ENCODE results near the gene ZNF436. TPM values are rescaled to one million over a fixed set of nuclear protein-coding genes. Genes with fewer than 3 reads are reported as not detected.

The ZNF436 gene
- total and polyA plus RNA-seq, 2 of the 8 experiments (the other 6 are each of a cell fraction or from before 2014, with no cell fraction given) = 0.65 to 1.8 TPM

DNA sequence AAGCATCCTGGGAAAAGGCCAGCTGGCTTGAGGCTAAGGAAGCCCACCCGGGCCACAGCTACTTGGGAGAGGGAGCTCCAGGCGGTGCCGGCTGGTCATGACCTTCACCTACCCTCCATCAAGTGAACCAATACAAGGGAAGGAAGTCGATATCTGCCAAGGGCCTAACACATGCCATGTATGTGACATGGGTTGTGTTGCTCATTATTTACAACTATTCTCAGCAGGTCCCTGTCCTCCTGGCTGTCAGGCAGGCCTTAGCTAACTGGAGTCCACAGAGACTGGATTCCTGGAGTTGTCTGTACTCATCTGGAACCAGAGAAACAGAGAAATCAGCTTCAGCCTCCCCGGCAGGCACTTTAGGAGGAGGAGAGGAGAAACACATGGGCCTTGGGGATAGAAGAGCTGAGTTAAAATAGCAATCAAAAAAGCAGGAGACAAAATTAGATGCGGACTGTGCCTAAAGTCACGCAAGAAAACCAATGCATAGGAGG, 39.2 kb upstream of the ZNF436 start:
- Histone ChIP-seq H3K23ac (ENCODE audit: insufficient read length) (no peak overlapping the region), H3K18ac (ENCODE audit: extremely low read depth, low read length) (no peak overlapping the region), H3K9ac (replicated peaks in 1 of 4; ENCODE audit: extremely low read depth in 1 of 4, low read depth in 3 of 4, low read length in 3 of 4) (no peak overlapping the region), H3K4me2 (ENCODE audit: insufficient read depth in 1 of 2, low read depth in 2 of 2, low read length in 2 of 2) (no peak overlapping the region), H4K91ac (replicated peaks; ENCODE audit: insufficient read length, low read length) (no peak overlapping the region), H4K20me1 (replicated peaks in 1 of 2; ENCODE audit: control insufficient read depth in 1 of 2, insufficient read depth in 2 of 2, low read length in 2 of 2) (no peaks in the 10 kb centered on the region), H3K9me3 (ENCODE audit: insufficient read depth in 2 of 2, low read depth in 1 of 2, low read length in 1 of 2) (no peaks in the 10 kb centered on the region), H2BK5ac (ENCODE audit: low read depth, low read length) (no peak overlapping the region), H2AFZ (ENCODE audit: low read length) (no peak overlapping the region), H3K36me3 (ENCODE audit: control insufficient read depth in 2 of 4, insufficient read depth in 4 of 4, low read length in 3 of 4) (no peaks in the 10 kb centered on the region), H3K79me1 (ENCODE audit: low read depth, low read length) (no peaks in the 10 kb centered on the region), H2AK5ac (ENCODE audit: low read depth, low read length) (no peak overlapping the region), H2BK20ac (ENCODE audit: low read length) (no peak overlapping the region), H3K4me3 (ENCODE audit: extremely low read depth in 1 of 4, insufficient read depth in 2 of 4, low read depth in 3 of 4, low read length in 4 of 4) (no peak overlapping the region), H4K5ac (ENCODE audit: insufficient read length, low read depth, low read length) (no peak overlapping the region), H3K56ac (replicated peaks; ENCODE audit: insufficient read length, low read depth, low read length) (no peak overlapping the region), H3K27ac (ENCODE audit: low read depth, low read length) (no peak overlapping the region), H2BK15ac (ENCODE audit: low read length) (no peak overlapping the region), H3K14ac (ENCODE audit: insufficient read length) (no peak overlapping the region), H3K23me2 (ENCODE audit: low read depth, low read length) (no peaks in the 10 kb centered on the region), H3K4ac (replicated peaks; ENCODE audit: insufficient read length, low read depth, low read length) (no peak overlapping the region), H3K4me1 (replicated peaks in 1 of 4; ENCODE audit: control insufficient read depth in 3 of 4, insufficient read depth in 4 of 4, low read length in 3 of 4) (peaks cover 0 to 2% (median 0%) of the 10 kb centered on the region in 4 experiments; a peak in 1 of 7 replicates), H2BK120ac (replicated peaks; ENCODE audit: low read depth, low read length) (no peak overlapping the region), H3K79me2 (ENCODE audit: control insufficient read depth in 1 of 2, insufficient read depth in 2 of 2, low read length in 2 of 2) (no peaks in the 10 kb centered on the region), H2BK12ac (ENCODE audit: low read depth, low read length) (no peak overlapping the region), H3K27me3 (replicated peaks in 1 of 4; ENCODE audit: control insufficient read depth in 3 of 4, extremely low read depth in 1 of 4, insufficient read depth in 3 of 4, low read length in 3 of 4) (peaks cover 6 to 68% (median 35%) of the 10 kb centered on the region in 4 experiments), H4K8ac (ENCODE audit: extremely low read depth, insufficient read depth, low read length) (no peak overlapping the region)
- WGBS, 2 experiments (ENCODE audit: extremely low coverage in 1 of 2, insufficient coverage in 1 of 2, insufficient read length in 1 of 2, insufficient replicate concordance in 2 of 2, low coverage in 1 of 2, low lambda C conversion rate in 2 of 2, missing lambda C conversion rate in 1 of 2) = 89% methylated on average over 7 of the region's 7 CpGs; no CpG with 5 or more reads in 1 of the 2 experiments
- ChIA-PET POLR2A (ENCODE audit: partially characterized antibody) (no interaction called here), CTCF (ENCODE audit: partially characterized antibody) (interaction anchor here (0.5 to 4.2 kb wide), 2 partner anchors 13 to 135 kb away, joined by 3 to 15 read pairs; no protein-coding TSS in a partner anchor)
- FAIRE-seq (no peak), DNase-seq (ENCODE audit: low read depth in 1 of 2, low spot score in 2 of 2) (no peak)
- TF ChIP-seq SP1 (IDR thresholded peaks at IDR 0.05; ENCODE audit: low read depth, low read length) = no peak
